GM19035 (cell line): ENCODE data around the gene DGKG.

Source experiments
- ATAC-seq: cut with Tn5 transposase; IDR thresholded peaks from one replicate; pipeline ENCODE4 v1.9.1; 2021; ENCODE audit not compliant: unreplicated experiment

The DGKG gene

DNA sequence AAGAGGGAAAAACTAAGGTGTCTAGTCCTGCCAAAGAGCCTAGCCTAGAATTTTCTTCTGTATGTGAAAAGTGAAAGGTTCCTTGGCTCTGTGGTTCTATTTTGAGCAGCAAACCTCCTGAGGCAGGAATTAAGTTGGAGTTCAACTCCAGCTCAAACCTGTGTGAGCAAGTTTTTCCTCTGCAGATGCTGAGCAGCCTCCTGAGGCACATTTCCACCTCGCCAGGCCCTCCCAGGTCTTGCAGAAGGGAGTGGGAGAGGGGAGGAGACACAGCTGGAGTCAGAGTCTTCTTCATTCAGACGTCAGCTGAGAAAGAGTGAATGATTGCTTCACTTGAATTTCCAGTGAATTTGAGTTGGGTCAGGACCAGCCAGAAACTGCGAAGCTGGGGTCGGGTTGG lies 183.6 kb downstream of the DGKG start:
- no peak for ATAC-seq

- ATAC-seq = no peak
These were observed 185.6 kb downstream of the DGKG start for GRCh38 chr3:186176373-186176990.

GRCh38 chr3:186173224-186173815 lies 188.7 kb downstream of the DGKG start:
- ATAC-seq = no peak

GRCh38 chr3:186172353-186172752 lies 189.7 kb downstream of the DGKG start:
- ATAC-seq = no peak

DNA sequence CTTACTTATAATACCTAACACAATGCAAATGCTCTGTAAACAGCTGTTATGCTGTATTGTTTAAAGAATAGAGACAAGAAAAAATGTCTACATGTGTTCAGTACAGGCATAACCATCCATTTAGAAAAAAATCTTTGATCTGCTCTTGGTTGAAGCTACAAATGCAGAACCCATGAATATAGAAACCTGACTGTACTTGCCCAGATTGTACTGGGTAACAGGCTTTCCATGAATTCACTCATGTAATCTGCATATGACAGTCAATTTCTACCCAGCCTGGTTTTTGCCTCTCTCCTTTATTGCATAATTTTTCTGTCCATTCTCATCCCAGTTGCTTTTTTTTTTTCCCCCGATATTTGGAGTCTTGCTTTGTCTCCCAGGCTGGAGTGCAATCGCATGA lies 190.5 kb downstream of the DGKG start:
- ATAC-seq = no peak

GRCh38 chr3:186170516-186170915 lies 191.5 kb downstream of the DGKG start:
- ATAC-seq = no peak

DNA sequence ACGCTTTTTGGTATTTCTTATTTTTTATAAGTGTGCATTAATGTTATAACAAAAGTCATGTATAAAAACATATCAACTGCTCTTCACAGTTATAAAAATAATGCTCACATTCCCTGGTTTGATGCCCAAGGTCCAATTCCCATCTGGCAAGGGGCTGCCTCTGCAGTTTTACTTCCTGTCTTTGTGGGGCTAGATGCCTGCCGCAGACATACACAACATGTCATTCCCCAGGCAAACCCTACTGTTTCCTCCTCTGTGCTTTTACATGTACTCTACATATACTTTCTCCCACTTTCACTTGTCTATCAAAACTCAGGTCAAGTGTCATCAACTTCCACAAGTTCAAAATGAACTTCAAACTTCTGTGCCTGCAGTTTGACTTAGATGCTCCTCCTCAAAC lies 192.7 kb downstream of the DGKG start:
- no peak for ATAC-seq

- no peak for ATAC-seq
These were observed 193.1 kb downstream of the DGKG start for GRCh38 chr3:186168976-186169375.

DNA sequence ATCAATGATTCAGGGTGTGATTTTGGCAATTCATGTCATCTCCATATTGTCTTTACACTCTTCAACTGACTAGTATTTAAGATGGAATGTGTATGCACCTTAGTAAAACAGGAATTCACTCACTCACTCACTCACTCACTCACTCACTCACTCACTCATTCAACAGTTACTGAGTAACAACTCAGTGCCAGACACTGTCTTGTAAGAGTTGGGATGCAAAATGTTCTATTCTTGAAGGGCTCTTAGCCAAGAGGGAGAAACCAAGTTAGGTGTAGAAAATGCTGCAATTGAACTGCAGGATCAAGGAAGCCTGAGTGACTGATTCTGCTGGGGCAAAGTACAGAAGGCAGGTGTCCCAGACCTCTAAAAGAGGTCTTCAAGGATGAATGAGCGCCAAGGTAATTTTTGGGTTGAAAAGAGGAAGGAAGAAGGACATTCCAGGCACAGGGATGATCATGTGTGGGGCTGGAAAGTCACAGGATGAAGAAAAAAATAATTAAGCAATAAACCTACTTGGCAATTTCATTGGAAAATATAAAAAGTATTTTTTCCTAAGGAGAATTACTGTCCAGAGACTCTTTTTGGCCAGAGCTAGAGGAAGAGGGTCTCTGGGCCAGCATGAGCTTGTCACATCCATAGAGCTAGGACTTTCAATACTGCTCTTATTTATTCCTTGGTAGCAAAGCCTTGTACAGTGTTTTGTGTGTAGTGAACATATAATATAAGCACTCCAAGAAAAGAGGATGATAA lies 194.2 kb downstream of the DGKG start:
- no peak for ATAC-seq

DNA sequence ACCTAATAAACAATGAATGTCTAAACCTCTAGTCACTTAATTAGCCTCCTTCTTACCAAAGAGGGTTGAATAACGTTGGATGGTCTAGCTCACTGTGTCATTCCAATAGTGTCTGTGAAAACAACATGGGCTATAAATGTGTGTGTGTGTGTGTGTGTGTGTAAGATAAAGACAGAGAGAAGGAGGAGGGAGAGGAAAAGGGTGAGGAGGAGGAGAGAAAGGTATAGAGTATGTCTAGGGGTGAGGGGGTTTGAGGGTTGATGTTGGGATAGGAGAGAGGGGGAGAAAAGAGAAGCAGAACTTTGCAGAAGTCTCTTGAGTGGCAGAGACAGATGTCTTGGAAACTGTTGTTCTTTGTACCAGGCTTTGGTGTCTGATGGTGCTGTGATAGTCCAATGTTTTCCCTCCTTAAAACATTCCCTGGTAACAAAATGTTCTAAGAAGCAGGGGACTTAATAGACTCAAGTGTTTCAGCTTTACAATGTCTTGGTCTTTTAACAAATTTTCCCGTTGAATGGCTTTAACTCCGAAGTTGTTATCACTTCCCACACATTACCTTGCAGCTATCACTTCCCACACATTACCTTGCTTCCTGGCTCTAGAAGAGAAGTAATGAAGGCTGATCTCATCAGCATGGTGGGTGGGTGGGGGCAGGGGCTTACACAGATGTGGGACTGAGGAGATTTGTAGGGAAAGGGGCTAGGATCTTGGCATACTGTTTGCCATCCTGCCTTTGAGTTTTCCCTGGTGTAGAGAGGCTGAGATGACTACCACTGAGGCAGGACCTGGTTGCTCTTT lies 195.3 kb downstream of the DGKG start:
- no peak for ATAC-seq

GRCh38 chr3:186166036-186166435 lies 196.0 kb downstream of the DGKG start:
- no peak for ATAC-seq

DNA sequence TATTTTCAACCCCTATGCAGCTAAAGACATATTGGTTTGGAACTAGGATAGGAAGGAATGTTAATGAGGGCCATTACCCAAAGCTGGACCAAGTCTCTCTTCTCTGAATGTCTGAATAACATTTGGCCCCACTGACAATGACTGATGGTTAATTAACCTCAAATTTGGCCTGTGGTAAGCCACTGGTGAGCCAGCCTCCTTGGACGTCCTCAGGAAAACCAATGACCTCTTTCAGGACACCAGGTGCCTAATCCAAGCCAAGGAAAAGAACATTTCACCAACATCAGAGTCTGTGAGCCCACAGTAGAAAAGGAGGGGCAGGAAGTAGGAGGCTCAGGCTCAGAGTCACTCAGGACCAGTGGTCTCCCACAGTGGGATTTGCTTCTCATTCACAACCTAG lies 196.7 kb downstream of the DGKG start:
- ATAC-seq = no peak

- no peak for ATAC-seq
These were observed 197.3 kb downstream of the DGKG start for GRCh38 chr3:186164696-186165095.

DNA sequence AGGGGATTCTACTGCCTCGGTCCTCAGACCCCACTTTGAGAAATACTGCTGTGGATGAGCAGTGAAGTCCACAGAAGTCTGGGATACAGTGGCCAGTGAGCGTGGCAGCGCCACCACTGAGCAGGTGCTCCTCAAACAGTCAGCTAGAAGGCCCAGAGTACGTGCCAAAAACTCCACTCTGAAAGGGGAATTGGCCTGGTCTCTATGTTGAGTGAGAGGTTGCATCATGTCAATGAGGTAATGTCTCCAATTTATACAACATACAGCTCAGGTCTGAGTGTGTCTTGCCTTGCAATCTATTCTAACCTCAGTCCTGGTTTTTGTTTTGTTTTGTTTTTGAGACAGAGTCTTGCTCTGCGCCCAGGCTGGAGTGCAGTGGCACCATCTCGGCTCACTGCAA lies 199.8 kb downstream of the DGKG start:
- ATAC-seq = peak; percentile 49

GRCh38 chr3:186160691-186161243 lies 201.3 kb downstream of the DGKG start:
- ATAC-seq = no peak

DNA sequence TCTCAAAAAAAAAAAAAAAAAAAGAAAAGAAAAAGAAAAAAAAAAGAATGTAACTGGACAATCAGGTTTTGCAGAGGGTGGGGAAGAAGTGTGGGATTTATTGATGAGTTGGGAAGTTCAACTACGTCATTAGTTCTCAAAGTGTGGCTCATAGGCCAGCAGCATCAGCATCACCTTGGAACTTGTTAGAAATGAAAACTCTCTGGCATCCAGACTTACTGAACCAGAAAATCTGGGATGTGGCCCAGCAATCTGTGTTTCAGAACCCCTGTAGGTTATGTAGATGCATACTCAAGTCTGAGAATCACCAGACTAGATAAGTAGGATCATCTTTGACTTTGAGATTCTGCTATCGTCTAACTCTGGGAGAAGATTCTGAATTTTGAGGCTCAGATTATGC lies 207.4 kb downstream of the DGKG start:
- no peak for ATAC-seq

GRCh38 chr3:186152889-186153292 lies 209.1 kb downstream of the DGKG start:
- peak; percentile 81 for ATAC-seq

DNA sequence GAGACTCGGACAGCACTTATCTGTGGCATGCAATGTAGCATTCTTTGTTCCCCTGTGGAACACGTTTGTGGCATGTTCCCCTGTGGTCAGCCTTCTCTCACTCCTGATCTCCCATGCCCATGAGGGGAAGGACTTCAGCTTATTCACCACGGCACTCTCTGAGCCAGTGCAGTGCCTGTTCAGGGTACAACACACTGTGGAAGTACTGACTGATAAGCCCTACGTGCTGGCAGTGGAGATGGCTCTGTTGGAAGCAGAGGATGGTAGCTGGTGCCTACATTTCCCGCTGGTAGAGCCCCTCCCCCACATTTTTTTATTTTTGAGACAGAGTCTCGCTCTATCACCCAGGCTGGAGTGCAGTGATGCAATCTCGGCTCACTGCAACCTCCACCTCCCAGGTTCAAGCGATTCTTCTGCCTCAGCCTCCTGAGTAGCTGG lies 209.7 kb downstream of the DGKG start:
- ATAC-seq = peak; percentile 20

DNA sequence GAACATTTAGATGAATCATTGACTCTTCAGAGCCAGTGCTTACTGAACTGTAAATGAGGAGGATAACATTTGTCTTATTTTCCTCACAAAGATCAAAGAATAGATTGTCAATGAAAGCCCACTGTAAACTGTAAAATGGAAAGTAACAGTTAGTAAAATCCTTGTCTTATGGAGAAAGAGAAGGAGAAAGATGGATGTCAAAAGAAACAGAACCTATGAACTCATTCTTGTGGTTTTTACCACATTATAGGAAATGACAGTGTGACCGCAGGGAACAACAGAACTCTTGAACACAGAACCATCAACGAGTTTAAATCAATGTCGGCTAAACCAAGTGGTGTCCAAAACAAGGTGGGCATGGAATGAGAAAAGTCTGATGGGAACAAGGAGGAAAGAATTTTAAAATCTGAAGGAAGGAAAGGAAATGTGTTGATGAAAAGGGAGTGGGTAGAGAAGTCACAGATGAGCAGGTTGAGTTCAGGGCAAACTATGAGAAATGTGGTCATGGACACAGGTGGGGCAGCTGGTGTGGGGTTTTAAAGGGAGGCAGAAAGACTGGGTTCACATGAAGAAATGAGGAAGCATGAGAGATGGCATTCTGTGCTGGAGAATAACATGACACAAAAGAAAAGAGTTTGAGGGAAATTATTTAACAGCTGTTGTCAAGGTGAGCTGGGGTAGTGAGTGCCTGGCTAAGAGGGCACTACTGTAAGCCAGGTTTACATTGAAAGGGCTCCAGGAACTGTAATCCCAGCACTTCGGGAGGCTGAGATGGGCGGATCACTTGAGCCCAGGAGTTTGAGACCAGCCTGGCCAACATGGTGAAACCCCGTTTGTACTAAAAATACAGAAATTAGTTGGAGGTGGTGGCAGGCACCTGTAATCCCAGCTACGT lies 210.7 kb downstream of the DGKG start:
- ATAC-seq = no peak
